ENCODE measurements around the gene ESYT2.

ESYT2 gene

GRCh38 chr7:158811461-158811860, 17.8 kb downstream of the ESYT2 start:
- H3K9me3 Mint-ChIP-seq, result no peaks in the 10 kb centered on the region
- H3K36me3 Mint-ChIP-seq (ENCODE audit: low read depth), result peaks cover 62% of the 10 kb centered on the region
- peak overlapping the region; percentile 97 for H3K27ac Mint-ChIP-seq
- H3K4me3 Mint-ChIP-seq, result peak overlapping the region; percentile 79
- peaks cover 65% of the 10 kb centered on the region for H3K4me1 Mint-ChIP-seq (ENCODE audit: low read depth)
- no peaks in the 10 kb centered on the region for H3K27me3 Mint-ChIP-seq (ENCODE audit: low read depth)
- peak; percentile 40 for DNase-seq (ENCODE audit: low spot score)

GRCh38 chr7:158810846-158811245, 18.5 kb downstream of the ESYT2 start:
- H3K36me3 Mint-ChIP-seq (ENCODE audit: low read depth), result peaks cover 67% of the 10 kb centered on the region
- H3K9me3 Mint-ChIP-seq, result no peaks in the 10 kb centered on the region
- peak overlapping the region; percentile 97 for H3K27ac Mint-ChIP-seq
- peak overlapping the region; percentile 5 for H3K4me3 Mint-ChIP-seq
- H3K27me3 Mint-ChIP-seq (ENCODE audit: low read depth), result no peaks in the 10 kb centered on the region
- peaks cover 59% of the 10 kb centered on the region for H3K4me1 Mint-ChIP-seq (ENCODE audit: low read depth)
- DNase-seq (ENCODE audit: low spot score), result no peak

GRCh38 chr7:158809596-158809995, 19.7 kb downstream of the ESYT2 start:
- peak overlapping the region; percentile 77 for H3K27ac Mint-ChIP-seq
- H3K9me3 Mint-ChIP-seq, result peaks cover 8% of the 10 kb centered on the region
- DNase-seq (ENCODE audit: low spot score), result no peak
- H3K27me3 Mint-ChIP-seq (ENCODE audit: low read depth), result no peaks in the 10 kb centered on the region
- H3K4me3 Mint-ChIP-seq, result peak overlapping the region; percentile 5
- peaks cover 59% of the 10 kb centered on the region for H3K4me1 Mint-ChIP-seq (ENCODE audit: low read depth)
- peaks cover 68% of the 10 kb centered on the region for H3K36me3 Mint-ChIP-seq (ENCODE audit: low read depth)

- H3K27ac Mint-ChIP-seq, result no peak overlapping the region
- H3K36me3 Mint-ChIP-seq (ENCODE audit: low read depth), result peaks cover 69% of the 10 kb centered on the region
- H3K4me1 Mint-ChIP-seq (ENCODE audit: low read depth), result peaks cover 57% of the 10 kb centered on the region
- H3K9me3 Mint-ChIP-seq, result peaks cover 11% of the 10 kb centered on the region
- no peak overlapping the region for H3K4me3 Mint-ChIP-seq
- no peaks in the 10 kb centered on the region for H3K27me3 Mint-ChIP-seq (ENCODE audit: low read depth)
- no peak for DNase-seq (ENCODE audit: low spot score)
Observed at GRCh38 chr7:158808126-158808525, 21.2 kb downstream of the ESYT2 start.

GRCh38 chr7:158805937-158806336, 23.4 kb downstream of the ESYT2 start:
- Mint-ChIP-seq H3K4me3 (no peak overlapping the region), H3K27ac (no peak overlapping the region), H3K36me3 (ENCODE audit: low read depth) (peaks cover 68% of the 10 kb centered on the region), H3K27me3 (ENCODE audit: low read depth) (no peaks in the 10 kb centered on the region), H3K4me1 (ENCODE audit: low read depth) (peaks cover 48% of the 10 kb centered on the region), H3K9me3 (peaks cover 11% of the 10 kb centered on the region)
- DNase-seq (ENCODE audit: low spot score), result no peak

- H3K36me3 Mint-ChIP-seq (ENCODE audit: low read depth), result peaks cover 64% of the 10 kb centered on the region
- H3K27me3 Mint-ChIP-seq (ENCODE audit: low read depth), result no peaks in the 10 kb centered on the region
- H3K9me3 Mint-ChIP-seq, result peaks cover 11% of the 10 kb centered on the region
- DNase-seq (ENCODE audit: low spot score), result no peak
- H3K4me1 Mint-ChIP-seq (ENCODE audit: low read depth), result peaks cover 44% of the 10 kb centered on the region
- H3K4me3 Mint-ChIP-seq, result no peak overlapping the region
- H3K27ac Mint-ChIP-seq, result peak overlapping the region; percentile 71
Observed at GRCh38 chr7:158805414-158805813, 23.9 kb downstream of the ESYT2 start.

GRCh38 chr7:158804335-158804734, 25.0 kb downstream of the ESYT2 start:
- Mint-ChIP-seq H3K27me3 (ENCODE audit: low read depth) (no peaks in the 10 kb centered on the region), H3K36me3 (ENCODE audit: low read depth) (peaks cover 57% of the 10 kb centered on the region), H3K27ac (peak overlapping the region; percentile 71), H3K4me3 (peak overlapping the region; percentile 24), H3K4me1 (ENCODE audit: low read depth) (peaks cover 37% of the 10 kb centered on the region), H3K9me3 (peaks cover 11% of the 10 kb centered on the region)
- no peak for DNase-seq (ENCODE audit: low spot score)

- peaks cover 11% of the 10 kb centered on the region for H3K9me3 Mint-ChIP-seq
- peaks cover 43% of the 10 kb centered on the region for H3K4me1 Mint-ChIP-seq (ENCODE audit: low read depth)
Observed at GRCh38 chr7:158803367-158803969, 25.8 kb downstream of the ESYT2 start.

GRCh38 chr7:158802535-158803366, 26.6 kb downstream of the ESYT2 start:
- Mint-ChIP-seq H3K27me3 (ENCODE audit: low read depth) (no peaks in the 10 kb centered on the region), H3K9me3 (peaks cover 11% of the 10 kb centered on the region), H3K36me3 (ENCODE audit: low read depth) (peaks cover 54% of the 10 kb centered on the region), H3K27ac (peak overlapping the region; percentile 63), H3K4me1 (ENCODE audit: low read depth) (peaks cover 41% of the 10 kb centered on the region), H3K4me3 (peak overlapping the region; percentile 58)
- no peak for DNase-seq (ENCODE audit: low spot score)

More at GRCh38 chr7:158803367-158803969, 25.8 kb downstream of the ESYT2 start:
- H3K36me3 Mint-ChIP-seq (ENCODE audit: low read depth), result peaks cover 57% of the 10 kb centered on the region
- H3K27ac Mint-ChIP-seq, result peak overlapping the region; percentile 63
- DNase-seq (ENCODE audit: low spot score), result no peak
- peak overlapping the region; percentile 58 for H3K4me3 Mint-ChIP-seq
- no peaks in the 10 kb centered on the region for H3K27me3 Mint-ChIP-seq (ENCODE audit: low read depth)

GRCh38 chr7:158798741-158799140, 30.6 kb downstream of the ESYT2 start:
- DNase-seq (ENCODE audit: low spot score), result no peak
- Mint-ChIP-seq H3K27ac (no peak overlapping the region), H3K9me3 (no peaks in the 10 kb centered on the region), H3K36me3 (ENCODE audit: low read depth) (peaks cover 38% of the 10 kb centered on the region), H3K4me1 (ENCODE audit: low read depth) (peaks cover 29% of the 10 kb centered on the region), H3K27me3 (ENCODE audit: low read depth) (no peaks in the 10 kb centered on the region), H3K4me3 (no peak overlapping the region)

- Mint-ChIP-seq H3K4me1 (ENCODE audit: low read depth) (peaks cover 16% of the 10 kb centered on the region), H3K36me3 (ENCODE audit: low read depth) (peaks cover 43% of the 10 kb centered on the region), H3K27ac (no peak overlapping the region), H3K9me3 (no peaks in the 10 kb centered on the region), H3K4me3 (no peak overlapping the region), H3K27me3 (ENCODE audit: low read depth) (no peaks in the 10 kb centered on the region)
- no peak for DNase-seq (ENCODE audit: low spot score)
Observed at GRCh38 chr7:158796667-158797066, 32.6 kb downstream of the ESYT2 start.

- DNase-seq (ENCODE audit: low spot score), result no peak
- H3K27ac Mint-ChIP-seq, result no peak overlapping the region
- H3K27me3 Mint-ChIP-seq (ENCODE audit: low read depth), result no peaks in the 10 kb centered on the region
- peaks cover 50% of the 10 kb centered on the region for H3K36me3 Mint-ChIP-seq (ENCODE audit: low read depth)
- H3K4me3 Mint-ChIP-seq, result no peak overlapping the region
- H3K9me3 Mint-ChIP-seq, result no peaks in the 10 kb centered on the region
- peaks cover 12% of the 10 kb centered on the region for H3K4me1 Mint-ChIP-seq (ENCODE audit: low read depth)
Observed at GRCh38 chr7:158795272-158795671, 34.0 kb downstream of the ESYT2 start.

- no peak for DNase-seq (ENCODE audit: low spot score)
- Mint-ChIP-seq H3K27ac (no peak overlapping the region), H3K4me1 (ENCODE audit: low read depth) (peaks cover 6% of the 10 kb centered on the region), H3K4me3 (no peak overlapping the region), H3K9me3 (no peaks in the 10 kb centered on the region), H3K27me3 (ENCODE audit: low read depth) (no peaks in the 10 kb centered on the region), H3K36me3 (ENCODE audit: low read depth) (peaks cover 58% of the 10 kb centered on the region)
Observed at GRCh38 chr7:158791107-158791506, 38.2 kb downstream of the ESYT2 start.

- Mint-ChIP-seq H3K27ac (no peak overlapping the region), H3K27me3 (ENCODE audit: low read depth) (no peaks in the 10 kb centered on the region), H3K9me3 (no peaks in the 10 kb centered on the region), H3K4me3 (no peak overlapping the region), H3K36me3 (ENCODE audit: low read depth) (peaks cover 57% of the 10 kb centered on the region), H3K4me1 (ENCODE audit: low read depth) (peaks cover 6% of the 10 kb centered on the region)
- no peak for DNase-seq (ENCODE audit: low spot score)
Observed at GRCh38 chr7:158789842-158790241, 39.5 kb downstream of the ESYT2 start.

Data from T-helper 2 cell treated with Interferon-gamma antibody and Interleukin-4, amounts not matched to agents 5 μg/mL and 100 μg/mL, for 36 hours (primary cell).